Left colon (tissue), 2 donors: ENCODE measurements around the gene SCARF2. TPM values are rescaled to one million over a fixed set of nuclear protein-coding genes. Genes with fewer than 3 reads are reported as not detected.
"Not testable (repeated sequence)": the region's sequence is repeated elsewhere in the genome, so short reads cannot be mapped to it uniquely, and the experiment has no call there.

Experiments
- ATAC-seq: fragments of 200-7000 bp; cut with Tn5 transposase; one replicate; pipeline ENCODE4 v1.9.1; 2020; ENCODE audit warnings: mild to moderate bottlenecking, moderate library complexity
- DNase-seq, 2 donors: peaks; one replicate each; pipeline ENCODE4 v3.0.0-alpha.2; 2020
- intact Hi-C, 2 donors: fragments of 100-400 bp; cut with DNase I in 1 of 2; cut with micrococcal nuclease in 1 of 2; formaldehyde crosslinking; loops; one replicate each; pipeline versions ENCODE4 v1.11.2 to v1.14.0; 2022; cut with DNase I, micrococcal nuclease
- total RNA-seq, 2 donors: library from RNA; stranded (reverse); fragmentation: NEBNext Ultra II Directional; extraction: Animal tissue kit (Norgen Biotek cat#: 25700); gene quantifications; one replicate each; pipeline ENCODE4 v1.2.1, GENCODE V29; 2021
- donor health status: DM: no; HTN: no; CAD: no.
- donor health status: DM: yes; HTN: yes; CAD: no.

The SCARF2 gene
- total RNA-seq, 2 donors from 2014 or later, result 1.8 to 3.2 TPM

DNA sequence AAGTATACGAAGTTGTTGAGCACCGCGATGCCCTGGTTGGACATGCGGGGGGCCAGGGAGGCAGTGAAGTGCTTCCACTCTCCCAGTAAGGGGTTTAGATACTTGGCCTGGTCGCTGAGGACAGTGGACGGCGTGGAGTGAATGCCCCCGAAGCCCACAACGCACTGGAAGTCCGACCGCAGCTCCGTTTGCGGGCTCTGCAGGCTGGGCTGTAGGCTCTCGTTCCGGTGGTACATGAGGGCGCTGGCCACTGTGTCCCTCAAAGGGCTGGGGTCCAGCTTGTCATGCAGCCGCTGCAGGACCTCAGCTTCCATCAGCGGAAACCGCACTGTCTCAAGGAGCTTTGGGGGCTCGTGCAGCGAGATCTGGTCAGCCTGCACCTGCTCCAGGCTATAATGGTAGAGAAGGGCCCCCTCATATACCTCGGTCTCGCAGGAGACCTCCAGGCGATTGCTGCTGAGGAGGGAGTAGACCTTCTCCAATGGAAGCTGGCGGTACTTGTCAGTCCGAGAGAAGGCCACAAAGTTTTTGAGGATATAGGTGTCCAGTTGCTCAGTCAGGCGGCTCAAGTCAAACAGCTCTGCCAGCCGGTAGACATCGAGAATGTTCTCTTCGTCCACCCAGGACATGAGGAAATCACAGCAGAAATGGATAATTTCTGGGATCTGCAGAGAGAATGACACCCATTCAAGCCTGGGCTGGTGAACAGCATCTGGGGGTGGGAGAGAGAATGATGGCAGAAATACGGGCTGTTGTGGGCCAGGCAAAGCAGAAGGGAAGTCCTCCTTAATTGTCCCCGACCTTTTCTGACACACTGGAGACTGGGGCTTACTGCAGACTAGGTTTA lies 27.5 kb upstream of the SCARF2 start:
- ATAC-seq, result no peak

DNA sequence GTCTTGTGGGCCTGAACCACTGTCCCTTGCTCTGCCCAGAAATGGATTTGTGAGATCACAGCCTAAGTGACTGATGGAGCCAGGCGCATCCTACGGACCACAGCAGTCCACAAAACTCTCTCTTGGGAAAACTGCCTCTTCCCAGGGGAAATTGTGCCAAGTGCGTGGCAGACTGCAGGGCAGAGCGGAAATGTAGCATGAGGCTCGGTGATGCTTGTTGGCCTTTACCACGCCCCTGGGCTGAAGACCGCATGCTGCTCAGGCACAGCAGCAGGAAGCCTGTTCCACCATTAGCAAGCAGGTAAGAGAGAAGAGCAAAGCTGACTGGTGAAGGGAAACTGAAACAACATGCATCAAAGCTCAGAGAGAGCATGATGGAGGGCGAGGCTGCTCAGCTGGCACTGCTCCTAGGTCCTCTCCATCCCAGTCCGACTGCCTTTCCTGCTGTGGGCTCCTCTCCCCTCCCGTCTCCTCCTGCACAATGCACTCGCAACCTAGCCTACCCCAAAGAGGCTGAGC lies 26.5 kb upstream of the SCARF2 start:
- ATAC-seq (peak; percentile 32), DNase-seq (peak in 1 of 2 donors; percentile 29)
- intact Hi-C loops, result no loop called here

More for the DNA sequence above, 27.5 kb upstream of the SCARF2 start:
- intact Hi-C loops, result no loop called here
- DNase-seq, result no peak

DNA sequence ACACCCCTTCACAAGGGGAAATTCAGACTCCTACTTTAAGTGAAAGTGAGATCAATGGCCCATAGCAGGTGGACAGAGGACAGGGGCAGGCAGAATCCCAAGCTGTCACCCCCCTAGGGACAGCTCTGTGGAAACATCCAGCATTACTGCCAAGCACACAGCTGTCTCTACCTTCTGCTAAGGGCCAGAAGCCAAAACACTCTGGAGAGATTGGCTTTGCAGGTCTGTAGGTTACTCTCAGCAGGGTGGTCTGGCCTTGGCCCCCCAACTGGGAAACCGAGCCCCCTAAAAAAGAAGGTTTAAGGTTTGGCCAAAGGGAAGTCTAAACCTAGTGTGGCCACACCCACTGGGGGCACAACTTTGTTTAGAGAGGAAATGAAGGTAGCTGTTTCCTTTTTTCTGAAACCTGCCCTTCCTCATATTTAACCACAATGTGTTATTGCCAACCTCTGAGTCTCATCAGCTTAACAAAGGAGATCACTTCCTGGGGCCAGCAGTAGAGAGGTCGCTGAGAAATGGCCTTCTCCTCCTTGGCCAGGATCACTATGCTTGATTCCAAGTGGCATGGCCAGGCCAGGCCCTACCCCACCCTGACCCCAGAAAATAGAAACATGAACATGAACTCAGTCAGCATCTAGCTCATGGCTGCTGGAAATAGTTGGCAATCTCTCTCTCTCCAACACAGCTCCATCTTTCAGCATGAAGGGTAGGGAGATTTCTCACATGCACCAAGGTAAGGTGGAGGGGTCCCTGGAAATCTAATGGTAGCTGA lies 25.9 kb upstream of the SCARF2 start:
- peak; percentile 24 for ATAC-seq
- intact Hi-C loops, result no loop called here
- DNase-seq, result peak in 1 of 2 donors; percentile 35

DNA sequence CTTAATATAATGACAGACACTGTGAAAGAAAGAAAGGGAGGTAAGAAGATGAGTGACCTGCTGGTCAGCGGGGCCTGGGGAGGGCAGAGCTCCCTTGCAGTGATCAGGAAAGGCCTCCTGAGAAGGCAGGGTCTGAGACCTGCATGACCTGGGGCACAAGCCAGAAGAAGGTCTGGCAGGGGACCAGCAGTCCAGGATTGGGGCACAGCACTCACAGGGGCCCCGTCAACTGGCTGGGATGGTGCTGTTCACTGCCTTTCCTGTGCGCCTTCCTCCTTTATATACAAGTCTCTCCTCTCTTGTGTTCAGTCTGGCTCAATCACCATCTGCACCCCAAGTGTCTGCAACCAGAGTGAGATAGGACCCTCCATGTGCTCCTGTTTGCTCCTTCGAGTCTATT lies 22.2 kb upstream of the SCARF2 start:
- intact Hi-C loops, result no loop called here
- no peak for ATAC-seq
- DNase-seq, result no peak

GRCh38 chr22:20459152-20459542 lies 21.5 kb upstream of the SCARF2 start:
- DNase-seq, result no peak
- intact Hi-C loops, result no loop called here

GRCh38 chr22:20458530-20459151 lies 21.0 kb upstream of the SCARF2 start:
- intact Hi-C loops, result no loop called here
- ATAC-seq (no peak), DNase-seq (no peak)

More at GRCh38 chr22:20459152-20459542, 21.5 kb upstream of the SCARF2 start:
- ATAC-seq, result no peak

- ATAC-seq, result no peak
- intact Hi-C loops, result loop anchor here in 1 of 2 donors (2.0 kb wide), 1 partner anchor 41 kb away; no protein-coding TSS in a partner anchor
- DNase-seq, result no peak
These were observed 20.0 kb upstream of the SCARF2 start for GRCh38 chr22:20457506-20458240.

DNA sequence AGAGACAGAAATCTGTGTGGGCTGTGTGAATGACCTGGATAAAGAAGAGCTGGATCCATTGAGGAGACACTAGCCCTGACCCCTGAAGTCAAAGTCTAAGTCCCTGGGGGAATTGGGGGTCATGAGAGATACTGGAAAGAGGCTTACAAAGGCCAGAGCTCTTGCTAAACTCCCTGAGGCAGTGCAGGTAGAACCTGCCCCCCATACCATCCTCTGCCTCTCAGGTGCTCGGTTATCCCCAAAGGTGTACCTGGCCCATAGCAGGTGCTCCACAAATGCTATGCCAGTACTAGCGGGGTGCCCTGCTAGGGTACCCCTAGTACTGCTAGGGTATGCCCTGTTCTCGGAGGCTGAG lies 19.1 kb upstream of the SCARF2 start:
- intact Hi-C loops, result loop anchor here in 1 of 2 donors (2.0 kb wide), 1 partner anchor 40 kb away; no protein-coding TSS in a partner anchor
- no peak for DNase-seq
- ATAC-seq, result no peak

- ATAC-seq, result peak; percentile 95
- intact Hi-C loops, result loop anchor here in 1 of 2 donors (2.0 kb wide), 1 partner anchor 39 kb away; no protein-coding TSS in a partner anchor
- DNase-seq, result peak; percentile 53 to 66
These were observed 18.6 kb upstream of the SCARF2 start for GRCh38 chr22:20456064-20456721.

GRCh38 chr22:20455709-20456063 lies 18.1 kb upstream of the SCARF2 start:
- intact Hi-C loops, result loop anchor here in 1 of 2 donors (2.0 kb wide), 1 partner anchor 39 kb away; no protein-coding TSS in a partner anchor
- DNase-seq (no peak), ATAC-seq (no peak)

DNA sequence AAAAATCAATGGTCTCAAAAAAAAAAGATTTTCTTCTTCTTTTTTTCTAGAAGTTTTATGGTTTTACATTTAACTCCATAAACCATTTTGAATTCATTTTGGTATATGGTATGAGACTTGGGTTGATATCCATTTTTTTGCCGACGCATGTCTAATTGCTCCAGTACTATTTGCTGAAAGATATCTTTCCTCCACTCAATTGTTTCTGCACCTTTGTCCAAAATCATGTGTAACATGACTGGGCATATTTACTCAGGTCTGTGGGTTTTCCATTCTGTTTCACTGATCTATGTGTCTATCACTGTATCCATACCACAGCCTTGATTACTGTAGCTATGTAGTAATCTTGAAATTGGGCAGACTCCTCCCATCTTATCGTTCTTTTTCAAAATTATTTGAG lies 15.6 kb upstream of the SCARF2 start:
- DNase-seq (no peak), ATAC-seq (no peak)
- intact Hi-C loops, result no loop called here

- ATAC-seq (no peak), DNase-seq (no peak)
- intact Hi-C loops, result no loop called here
These were observed 14.3 kb upstream of the SCARF2 start for GRCh38 chr22:20451920-20452319.

DNA sequence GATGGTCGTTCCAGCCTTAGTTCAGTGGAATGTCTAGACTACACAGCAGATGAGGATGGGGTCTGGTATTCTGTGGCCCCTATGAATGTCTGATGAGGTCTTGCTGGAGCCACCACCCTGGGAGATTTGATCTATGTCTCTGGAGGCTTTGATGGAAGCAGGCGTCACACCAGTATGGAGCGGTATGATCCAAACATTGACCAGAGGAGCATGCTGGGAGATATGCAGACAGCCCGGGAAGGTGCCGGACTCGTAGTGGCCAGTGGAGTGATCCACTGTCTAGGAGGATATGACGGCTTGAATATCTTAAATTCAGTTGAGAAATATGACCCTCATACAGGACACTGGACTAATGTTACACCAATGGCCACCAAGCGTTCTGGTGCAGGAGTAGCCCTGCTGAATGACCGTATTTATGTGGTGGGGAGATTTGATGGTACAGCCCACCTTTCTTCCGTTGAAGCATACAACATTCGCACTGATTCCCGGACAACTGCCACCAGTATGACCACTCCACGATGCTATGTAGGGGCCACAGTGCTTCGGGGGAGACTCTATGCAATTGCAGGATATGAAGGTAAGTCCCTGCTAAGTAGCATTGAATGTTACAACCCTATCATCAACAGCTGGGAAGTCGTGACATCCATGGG lies 13.6 kb upstream of the SCARF2 start:
- intact Hi-C loops, ATAC-seq: not testable (repeated sequence)

GRCh38 chr22:20450551-20450906 lies 12.9 kb upstream of the SCARF2 start:
- ATAC-seq, result no peak
- DNase-seq, result no peak

More for the DNA sequence above, 13.6 kb upstream of the SCARF2 start:
- DNase-seq, result not testable (repeated sequence)

DNA sequence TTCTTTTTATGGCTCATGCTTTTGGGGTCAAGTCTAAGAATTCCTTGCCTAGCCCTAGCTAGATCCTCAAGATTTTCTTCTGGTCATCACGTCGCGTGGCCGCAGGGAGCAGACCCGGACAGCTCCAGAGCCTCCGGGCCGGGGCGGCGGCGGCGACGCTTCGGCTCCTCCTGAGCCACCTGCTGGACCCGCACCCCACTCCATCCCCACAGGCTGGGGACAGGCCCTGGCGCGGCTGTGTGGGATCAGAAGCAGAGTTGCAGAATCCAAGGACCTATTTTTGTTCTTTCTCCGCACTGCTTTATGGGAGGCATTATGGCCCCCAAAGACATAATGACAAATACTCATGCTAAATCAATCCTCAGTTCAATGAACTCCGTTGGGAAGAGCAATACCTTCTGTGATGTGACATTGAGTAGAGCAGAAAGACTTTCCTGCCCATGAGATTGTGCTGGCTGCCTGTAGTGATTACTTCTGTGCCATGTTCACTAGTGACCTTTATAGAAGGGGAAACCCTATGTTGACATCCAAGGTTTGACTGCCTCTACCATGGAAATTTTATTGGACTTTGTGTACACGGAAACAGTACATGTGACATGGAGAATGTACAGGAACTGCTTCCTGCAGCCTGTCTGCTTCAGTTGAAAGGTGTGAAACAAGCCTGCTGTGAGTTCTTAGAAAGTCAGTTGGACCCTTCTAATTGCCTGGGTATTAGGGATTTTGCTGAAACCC lies 12.4 kb upstream of the SCARF2 start:
- ATAC-seq (peak; percentile 86), DNase-seq (no peak)
- intact Hi-C loops, result no loop called here

More at GRCh38 chr22:20450551-20450906, 12.9 kb upstream of the SCARF2 start:
- intact Hi-C loops, result no loop called here

DNA sequence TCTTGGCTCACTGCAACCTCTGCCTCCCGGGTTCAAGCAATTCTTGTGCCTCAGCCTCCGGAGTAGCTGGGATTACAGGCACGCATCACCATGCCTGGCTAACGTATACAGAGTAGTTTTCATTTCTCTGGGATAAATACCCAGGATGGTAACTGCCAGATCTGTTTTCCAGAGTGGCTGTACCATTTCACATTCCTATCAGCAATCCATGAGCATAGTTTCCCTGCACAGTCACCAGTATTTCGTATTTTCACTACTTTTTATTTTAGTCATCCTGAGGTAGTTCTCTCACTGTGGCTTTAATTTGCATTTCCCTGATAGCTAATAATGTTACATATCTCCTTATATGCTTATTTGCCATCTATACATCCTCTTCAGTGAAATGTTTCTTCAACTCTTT lies 11.0 kb upstream of the SCARF2 start:
- ATAC-seq (no peak), DNase-seq (no peak)
- intact Hi-C loops, result no loop called here

- no peak for DNase-seq
- ATAC-seq, result no peak
- intact Hi-C loops, result no loop called here
These were observed 8.9 kb upstream of the SCARF2 start for GRCh38 chr22:20446383-20446970.
